GM12873 (cell line): ENCODE measurements around the gene TLCD3A.

Experiments used
- CTCF ChIP-seq: IDR thresholded peaks from 2 replicates; pipeline ENCODE4 v1.5.1; 2012; ENCODE audit warnings: low read depth, mild to moderate bottlenecking, moderate library complexity, low read length, control low read depth; ENCODE audit not compliant: insufficient read depth; ENCODE audit errors: missing control alignments

TLCD3A gene

GRCh38 chr17:700504-701094, 31.8 kb upstream of the TLCD3A start:
- peak; percentile 33 for TF ChIP-seq CTCF

GRCh38 chr17:703081-703875, 29.1 kb upstream of the TLCD3A start:
- no peak for TF ChIP-seq CTCF

- TF ChIP-seq CTCF: no peak
Measured at GRCh38 chr17:704111-704864, 28.1 kb upstream of the TLCD3A start.

GRCh38 chr17:705011-705410, 27.4 kb upstream of the TLCD3A start:
- no peak for TF ChIP-seq CTCF

GRCh38 chr17:705863-706262, 26.5 kb upstream of the TLCD3A start:
- TF ChIP-seq CTCF: no peak

- no peak for TF ChIP-seq CTCF
Measured at GRCh38 chr17:708132-708531, 24.3 kb upstream of the TLCD3A start.

GRCh38 chr17:718075-718474, 14.3 kb upstream of the TLCD3A start:
- TF ChIP-seq CTCF: no peak
